K562 (cell line): ENCODE measurements around the gene CPT1C. TPM values are rescaled to one million over a fixed set of nuclear protein-coding genes. Genes with fewer than 3 reads are reported as not detected.

Source experiments
- ARID3A ChIP-seq: IDR thresholded peaks from 2 replicates; pipeline ENCODE4 v1.6.1; 2012; ENCODE audit warnings: low read depth, low read length, improper control_type of control experiment, borderline replicate concordance
- CREM ChIP-seq: IDR thresholded peaks from 2 replicates; pipeline ENCODE4 v1.6.1; 2014; ENCODE audit warnings: antibody characterized with exemption, low read depth
- DDX20 ChIP-seq: fragments of 450-650 bp; IDR thresholded peaks from 2 replicates; pipeline ENCODE4 v1.6.1; 2016; ENCODE audit warnings: missing genetic modification characterization, low read depth, mild to moderate bottlenecking, missing compliant biosample characterization, moderate library complexity
- ELF4 ChIP-seq: fragments of 450-650 bp; formaldehyde crosslinking; IDR thresholded peaks from 2 replicates; pipeline ENCODE4 v1.4.0; 2022; ENCODE audit warnings: missing genetic modification characterization
- FOXM1 ChIP-seq, 2 experiments: fragments of 450-650 bp in 1 of 2; sonication (generic) in 1 of 2; formaldehyde crosslinking in 1 of 2; IDR thresholded peaks; 2 replicates each; pipeline versions ENCODE4 v1.6.1 to v1.9.0; 2017 to 2022; ENCODE audit warnings: low read depth in 2 of 2, mild to moderate bottlenecking in 2 of 2, missing genetic modification reagents in 1 of 2, moderate library complexity in 1 of 2
- GABPB2 ChIP-seq: fragments of 250-450 bp; sonication (Bioruptor Pico); conservative IDR thresholded peaks from 2 replicates; pipeline ENCODE4 v1.5.1; 2021; ENCODE audit warnings: mild to moderate bottlenecking
- MAFG ChIP-seq: fragments of 450-650 bp; conservative IDR thresholded peaks from 2 replicates; pipeline ENCODE4 v1.6.1; 2016; ENCODE audit warnings: missing genetic modification characterization, missing compliant biosample characterization
- MCM3 ChIP-seq: fragments of 450-650 bp; IDR thresholded peaks from 2 replicates; pipeline ENCODE4 v1.6.1; 2016
- MYNN ChIP-seq, 2 experiments: sonication (generic); formaldehyde crosslinking in 1 of 2; IDR thresholded peaks; 2 replicates each; pipeline versions ENCODE4 v1.5.0 to v1.6.1; 2016 to 2020; ENCODE audit warnings: antibody characterized with exemption in 1 of 2, missing genetic modification reagents in 1 of 2
- NFRKB ChIP-seq: fragments of 450-650 bp; IDR thresholded peaks from 2 replicates; pipeline ENCODE4 v1.6.1; 2016; ENCODE audit warnings: low read depth
- NFXL1 ChIP-seq: fragments of 450-650 bp; formaldehyde crosslinking; IDR thresholded peaks from 2 replicates; pipeline ENCODE4 v1.4.0; 2021; ENCODE audit warnings: mild to moderate bottlenecking
- POLR2H ChIP-seq: IDR thresholded peaks from 2 replicates; pipeline ENCODE4 v1.6.1; 2016; ENCODE audit warnings: missing genetic modification characterization, low read depth, mild to moderate bottlenecking, control low read depth, missing compliant biosample characterization, moderate library complexity
- RFX1 ChIP-seq: fragments of 450-650 bp; IDR thresholded peaks from 2 replicates; pipeline ENCODE4 v1.6.1; 2016; ENCODE audit warnings: mild to moderate bottlenecking, moderate library complexity
- TCF15 ChIP-seq: fragments of 250-450 bp; sonication (Bioruptor Pico); IDR thresholded peaks from 2 replicates; pipeline ENCODE4 v1.8.0; 2022; ENCODE audit warnings: moderate library complexity, mild to moderate bottlenecking, inconsistent platforms
- TSHZ1 ChIP-seq: fragments of 250-450 bp; sonication (Bioruptor Pico); IDR thresholded peaks from 2 replicates; pipeline ENCODE4 v1.4.0; 2020; ENCODE audit warnings: mild to moderate bottlenecking, moderate library complexity
- ZBED1 ChIP-seq: IDR thresholded peaks from 2 replicates; pipeline ENCODE4 v1.6.1; 2014
- ZBTB7A ChIP-seq: IDR thresholded peaks from 2 replicates; pipeline ENCODE4 v1.6.1; 2011; ENCODE audit warnings: low read depth, mild to moderate bottlenecking, low read length, moderate library complexity, borderline replicate concordance; ENCODE audit not compliant: control insufficient read depth
- ZBTB9 ChIP-seq: fragments of 450-650 bp; formaldehyde crosslinking; IDR thresholded peaks from 2 replicates; pipeline ENCODE4 v1.4.0; 2020; ENCODE audit warnings: mild to moderate bottlenecking, moderate library complexity
- ZNF121 ChIP-seq: sonication (generic); formaldehyde crosslinking; conservative IDR thresholded peaks from 2 replicates; pipeline ENCODE4 v1.8.0; 2022; ENCODE audit warnings: missing genetic modification reagents
- ZNF354B ChIP-seq: fragments of 250-450 bp; sonication (Bioruptor Pico); IDR thresholded peaks from 2 replicates; pipeline ENCODE4 v1.4.0; 2020
- ZNF584 ChIP-seq: fragments of 200-800 bp; sonication (Bioruptor generic); IDR thresholded peaks from 2 replicates; pipeline ENCODE4 v1.6.1; 2016; ENCODE audit warnings: low read depth, mild to moderate bottlenecking, missing genetic modification characterization, missing compliant biosample characterization
- ZZZ3 ChIP-seq: fragments of 450-650 bp; IDR thresholded peaks from 2 replicates; pipeline ENCODE4 v1.6.1; 2016; ENCODE audit warnings: antibody characterized with exemption, mild to moderate bottlenecking, moderate library complexity
- polyA plus RNA-seq, 8 experiments: library from polyadenylated mRNA; depleted of rRNA in 4 of 8; stranded (reverse) in 5 of 8; unstranded in 3 of 8; fragments of >200 nt; fragmentation: Nextera tagmentation in 2 of 8; fragmentation: Illumina TruSeq in 1 of 8; extraction: Ambion mirVana in 2 of 8; extraction: Trizol in 1 of 8; gene quantifications; 2 replicates each; pipeline versions ENCODE4 v1.2.1 to v1.2.3, GENCODE V29; 2011 to 2014; ENCODE audit warnings: inconsistent platforms in 1 of 8, missing spikeins in 1 of 8
- total RNA-seq, 7 experiments: library from RNA; depleted of rRNA in 6 of 7; stranded (reverse); fragments of >200 nt in 6 of 7; fragmentation: Illumina TruSeq in 2 of 7; extraction: Trizol in 2 of 7; gene quantifications; 2 replicates each; pipeline versions ENCODE4 v1.2.1 to v1.2.3, GENCODE V29; 2011 to 2021; ENCODE audit warnings: low replicate concordance in 1 of 7

The CPT1C gene
- total and polyA plus RNA-seq, 9 of the 15 experiments (the other 6 are each of a cell fraction or from before 2014, with no cell fraction given) = 1.9 to 12.3 (median 3.0) TPM

- TF ChIP-seq MYNN (IDR thresholded peaks at IDR 0.05) = peak; percentile 80
- no peak for TF ChIP-seq MYNN (CRISPR knock-in tag; IDR thresholded peaks at IDR 0.05)
- no peak for TF ChIP-seq NFRKB
- TF ChIP-seq DDX20 (tag) = no peak
- TF ChIP-seq ZZZ3 = no peak
- TF ChIP-seq CREM = peak; percentile 20; the same call in 1 of the 2 replicates
- 0 out of 2 replicates have a peak, but pooled peaks have one; percentile 23 for TF ChIP-seq ZBTB9 (CRISPR knock-in tag)
- no peak for TF ChIP-seq MCM3
- no peak for TF ChIP-seq ARID3A
- TF ChIP-seq POLR2H (tag) = no peak
- no peak for TF ChIP-seq ZNF584 (CRISPR knock-in tag)
- TF ChIP-seq RFX1 = no peak
- TF ChIP-seq GABPB2 (CRISPR knock-in tag) = no peak
- no peak for TF ChIP-seq NFXL1 (CRISPR knock-in tag)
- peak; percentile 75 for TF ChIP-seq ZBTB7A
- TF ChIP-seq ELF4 (CRISPR knock-in tag) = no peak
- TF ChIP-seq ZNF121 = no peak
- TF ChIP-seq TCF15 (CRISPR knock-in tag) = no peak
- no peak for TF ChIP-seq MAFG
- no peak for TF ChIP-seq ZNF354B (CRISPR knock-in tag)
- no peak for TF ChIP-seq FOXM1 (IDR thresholded peaks at IDR 0.05; ENCODE audit: low read depth)
- 0 out of 2 replicates have a peak, but pooled peaks have one; percentile 27 for TF ChIP-seq FOXM1 (CRISPR knock-in tag; IDR thresholded peaks at IDR 0.05; ENCODE audit: low read depth)
- no peak for TF ChIP-seq TSHZ1
- no peak for TF ChIP-seq ZBED1
Measured at GRCh38 chr19:49672131-49672919, 18.6 kb upstream of the CPT1C start (continued).
